ENCODE data around the gene BLOC1S5. TPM values are rescaled to one million over a fixed set of nuclear protein-coding genes. Genes with fewer than 3 reads are reported as not detected.

Gene BLOC1S5
- polyA plus RNA-seq, 1 of the 3 experiments (the other 2 are of a cell fraction), result 4.4 TPM

DNA sequence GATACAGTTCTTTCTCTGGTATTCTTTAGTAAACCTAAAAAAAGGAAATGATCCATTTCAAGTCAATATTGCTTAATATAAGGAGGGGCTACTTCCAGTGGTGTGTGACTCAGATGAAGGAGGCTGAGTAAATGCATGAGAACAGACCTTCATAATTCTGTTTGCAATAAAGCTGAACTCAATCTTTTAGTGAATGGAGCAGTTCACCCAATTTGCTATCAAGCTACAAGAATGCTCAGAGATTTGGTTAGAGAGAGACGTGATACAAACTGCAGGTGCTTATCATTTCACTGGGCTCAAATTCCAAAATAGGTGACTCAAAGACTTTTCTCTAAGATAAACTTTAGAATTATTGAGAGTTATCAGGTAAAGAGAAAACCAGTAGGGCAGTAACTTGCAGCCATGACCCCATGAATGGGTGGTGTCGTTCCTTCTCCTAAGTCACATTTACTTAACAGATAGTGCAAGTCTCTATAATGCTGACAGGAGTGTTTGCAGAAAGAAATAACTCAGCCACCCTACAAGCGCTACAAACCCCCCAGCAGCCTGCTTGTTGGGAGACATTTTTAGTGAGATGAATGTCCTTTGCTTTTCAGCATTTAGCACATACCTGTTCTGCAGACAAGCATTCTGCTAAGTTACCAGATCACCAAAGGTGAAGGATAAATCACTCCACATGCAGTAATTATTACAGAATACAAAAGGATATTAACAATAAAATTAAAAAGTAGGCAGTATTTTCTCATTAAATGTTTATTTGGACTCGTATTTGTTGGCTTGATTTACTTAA lies 16.4 kb upstream of the BLOC1S5 start:
- no peak overlapping the region for H3K27ac ChIP-seq (ENCODE audit: low read depth in 2 of 2, low read length in 1 of 2)
- DNase-seq, result no peak
- H2AFZ ChIP-seq (ENCODE audit: low read depth), result no peak overlapping the region
- no peak overlapping the region for H3K9ac ChIP-seq
- 69% methylated on average over 4 of the region's 4 CpGs for WGBS (ENCODE audit: low lambda C conversion rate)
- no peak overlapping the region for H3K4me2 ChIP-seq
- peaks cover 33% of the 10 kb centered on the region for H3F3A ChIP-seq (replicated peaks; ENCODE audit: insufficient read depth)
- no peak for TF ChIP-seq RCOR1 (IDR thresholded peaks at IDR 0.05; ENCODE audit: low read length)
- TF ChIP-seq SMC3 (IDR thresholded peaks at IDR 0.05; ENCODE audit: low read depth, low read length), result no peak
- no peak for TF ChIP-seq FOXM1 (IDR thresholded peaks at IDR 0.05; ENCODE audit: low read depth)
- no peak for TF ChIP-seq POLR2AphosphoS5 (IDR thresholded peaks at IDR 0.05; ENCODE audit: low read depth, low read length)
- TF ChIP-seq CTCF (IDR thresholded peaks at IDR 0.05), result no peak
- TF ChIP-seq, protein P1, sequence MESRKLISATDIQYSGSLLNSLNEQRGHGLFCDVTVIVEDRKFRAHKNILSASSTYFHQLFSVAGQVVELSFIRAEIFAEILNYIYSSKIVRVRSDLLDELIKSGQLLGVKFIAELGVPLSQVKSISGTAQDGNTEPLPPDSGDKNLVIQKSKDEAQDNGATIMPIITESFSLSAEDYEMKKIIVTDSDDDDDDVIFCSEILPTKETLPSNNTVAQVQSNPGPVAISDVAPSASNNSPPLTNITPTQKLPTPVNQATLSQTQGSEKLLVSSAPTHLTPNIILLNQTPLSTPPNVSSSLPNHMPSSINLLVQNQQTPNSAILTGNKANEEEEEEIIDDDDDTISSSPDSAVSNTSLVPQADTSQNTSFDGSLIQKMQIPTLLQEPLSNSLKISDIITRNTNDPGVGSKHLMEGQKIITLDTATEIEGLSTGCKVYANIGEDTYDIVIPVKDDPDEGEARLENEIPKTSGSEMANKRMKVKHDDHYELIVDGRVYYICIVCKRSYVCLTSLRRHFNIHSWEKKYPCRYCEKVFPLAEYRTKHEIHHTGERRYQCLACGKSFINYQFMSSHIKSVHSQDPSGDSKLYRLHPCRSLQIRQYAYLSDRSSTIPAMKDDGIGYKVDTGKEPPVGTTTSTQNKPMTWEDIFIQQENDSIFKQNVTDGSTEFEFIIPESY (IDR thresholded peaks at IDR 0.05; ENCODE audit: borderline replicate concordance, low read depth), result no peak
- TF ChIP-seq ELF1 (IDR thresholded peaks at IDR 0.05), result no peak
- TF ChIP-seq RAD21 (IDR thresholded peaks at IDR 0.05; ENCODE audit: low read length), result no peak
- TF ChIP-seq MXI1 (IDR thresholded peaks at IDR 0.05; ENCODE audit: low read depth, low read length), result no peak
- peaks cover 26% of the 10 kb centered on the region; the same call in 1 of the 2 replicates for H3K79me2 ChIP-seq (ENCODE audit: insufficient read depth)
- H3K9me3 ChIP-seq, result no peaks in the 10 kb centered on the region
- peaks cover 8% of the 10 kb centered on the region in 2 experiments for H3K36me3 ChIP-seq (replicated peaks in 1 of 2; ENCODE audit: control insufficient read depth in 1 of 2, insufficient read depth in 2 of 2, low read length in 1 of 2)
- no peak overlapping the region for H3K4me3 ChIP-seq (ENCODE audit: low read depth in 2 of 2, low read length in 1 of 2)
- H3K4me1 ChIP-seq (ENCODE audit: control insufficient read depth in 1 of 2, insufficient read depth in 2 of 2, low read depth in 1 of 2, low read length in 1 of 2), result peaks cover 0 to 41% of the 10 kb centered on the region in 2 experiments; a peak in 3 of 4 replicates
- no peaks in the 10 kb centered on the region for H4K20me1 ChIP-seq (ENCODE audit: insufficient read depth)
- H3K27me3 ChIP-seq (ENCODE audit: insufficient read depth), result no peaks in the 10 kb centered on the region
- CTCF ChIA-PET, result no interaction called here
- no peaks in the 10 kb centered on the region for H3K9me2 ChIP-seq
- POLR2A ChIA-PET, result no interaction called here

DNA sequence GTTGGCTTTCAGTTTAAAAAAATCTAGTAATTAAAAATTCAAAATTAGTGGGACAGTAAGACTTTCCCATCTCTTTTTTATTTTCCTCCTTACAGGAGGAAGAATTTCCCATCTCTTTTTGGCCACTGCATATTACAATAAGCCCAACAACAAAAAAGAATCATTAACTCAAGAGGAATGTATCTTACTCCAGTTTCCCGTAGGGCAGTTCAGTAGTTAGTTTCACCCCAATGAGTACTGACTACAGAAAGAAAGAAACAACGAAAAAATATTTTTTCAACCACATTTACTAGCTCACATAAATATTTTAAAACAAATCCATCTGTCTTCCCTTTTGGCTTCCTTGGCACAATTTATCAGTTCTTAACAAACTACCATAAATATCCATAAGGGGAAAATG lies 14.9 kb upstream of the BLOC1S5 start:
- no peaks in the 10 kb centered on the region for H4K20me1 ChIP-seq (ENCODE audit: insufficient read depth)
- no peak overlapping the region for H2AFZ ChIP-seq (ENCODE audit: low read depth)
- DNase-seq, result no peak
- peaks cover 19% of the 10 kb centered on the region for H3F3A ChIP-seq (replicated peaks; ENCODE audit: insufficient read depth)
- POLR2A ChIA-PET, result no interaction called here
- H3K27me3 ChIP-seq (ENCODE audit: insufficient read depth), result no peaks in the 10 kb centered on the region
- H3K4me3 ChIP-seq (ENCODE audit: low read depth in 2 of 2, low read length in 1 of 2), result no peak overlapping the region
- peaks cover 20% of the 10 kb centered on the region; the same call in 1 of the 2 replicates for H3K79me2 ChIP-seq (ENCODE audit: insufficient read depth)
- peaks cover 8% of the 10 kb centered on the region in 2 experiments for H3K36me3 ChIP-seq (replicated peaks in 1 of 2; ENCODE audit: control insufficient read depth in 1 of 2, insufficient read depth in 2 of 2, low read length in 1 of 2)
- TF ChIP-seq FOSL2 (IDR thresholded peaks at IDR 0.05; ENCODE audit: borderline replicate concordance, low read depth) (no peak), JUND (IDR thresholded peaks at IDR 0.05) (no peak)
- WGBS (ENCODE audit: low lambda C conversion rate), result 90% methylated on average over 2 of the region's 2 CpGs
- H3K9me3 ChIP-seq, result no peaks in the 10 kb centered on the region
- H3K27ac ChIP-seq (ENCODE audit: low read depth in 2 of 2, low read length in 1 of 2), result no peak overlapping the region
- no peak overlapping the region for H3K9ac ChIP-seq
- H3K4me2 ChIP-seq, result no peak overlapping the region
- no peaks in the 10 kb centered on the region for H3K9me2 ChIP-seq
- H3K4me1 ChIP-seq (ENCODE audit: control insufficient read depth in 1 of 2, insufficient read depth in 2 of 2, low read depth in 1 of 2, low read length in 1 of 2), result peaks cover 0 to 28% of the 10 kb centered on the region in 2 experiments; a peak in 2 of 4 replicates
- CTCF ChIA-PET, result interaction anchor here (0.9 kb wide), 2 partner anchors 52 to 357 kb away, joined by 3 read pairs; no protein-coding TSS in a partner anchor

Measured in SK-N-SH (cell line).